H1 (cell line): ENCODE results near the gene KIF3B. TPM values are rescaled to one million over a fixed set of nuclear protein-coding genes. Genes with fewer than 3 reads are reported as not detected.

Experiments used
- CTCF ChIA-PET: fragments of 300-600 bp; sonication (Branson Sonifier 250); formaldehyde crosslinking; loops from one replicate; lab custom pipeline; 2021; ENCODE audit not compliant: partially characterized antibody; lab: Charles Lee
- POLR2A ChIA-PET: fragments of 300-600 bp; sonication (Branson Sonifier 250); formaldehyde crosslinking; loops from one replicate; lab custom pipeline; 2021; ENCODE audit warnings: inconsistent platforms; ENCODE audit not compliant: partially characterized antibody; lab: Charles Lee
- DNase-seq, 2 experiments: peaks; one replicate each; pipeline versions ENCODE4 v3.0.0 to v3.0.0-alpha.2; 2010 to 2022; ENCODE audit warnings: low spot score in 2 of 2, low read depth in 1 of 2, mixed read lengths in 1 of 2
- FAIRE-seq: peaks from 2 replicates; lab custom pipeline; 2011; peaks lifted over from hg19 to GRCh38; lab: Jason Lieb, UNC
- H2AFZ ChIP-seq: 2 replicates; pipeline ENCODE4 v1.8.1; 2012; ENCODE audit warnings: low read length, inconsistent platforms
- H2AK5ac ChIP-seq: 2 replicates; pipeline ENCODE4 v1.6.1; 2013; ENCODE audit warnings: low read depth, low read length
- H2BK120ac ChIP-seq: replicated peaks from 2 replicates; pipeline ENCODE3; 2013; ENCODE audit warnings: low read depth, low read length, inconsistent platforms
- H2BK12ac ChIP-seq: 2 replicates; pipeline ENCODE4 v1.6.1; 2013; ENCODE audit warnings: low read depth, low read length
- H2BK15ac ChIP-seq: 2 replicates; pipeline ENCODE4 v1.6.1; 2013; ENCODE audit warnings: low read length
- H2BK20ac ChIP-seq: 2 replicates; pipeline ENCODE4 v1.6.1; 2013; ENCODE audit warnings: low read length
- H2BK5ac ChIP-seq: 2 replicates; pipeline ENCODE4 v1.6.1; 2013; ENCODE audit warnings: low read depth, low read length
- H3K14ac ChIP-seq: 2 replicates; pipeline ENCODE4 v1.6.1; 2013; ENCODE audit warnings: inconsistent platforms; ENCODE audit not compliant: insufficient read length
- H3K18ac ChIP-seq: 2 replicates; pipeline ENCODE4 v1.6.1; 2013; ENCODE audit warnings: low read length; ENCODE audit errors: extremely low read depth
- H3K23ac ChIP-seq: 2 replicates; pipeline ENCODE4 v1.6.1; 2013; ENCODE audit warnings: inconsistent platforms; ENCODE audit not compliant: insufficient read length
- H3K23me2 ChIP-seq: 2 replicates; pipeline ENCODE4 v1.6.1; 2013; ENCODE audit warnings: low read depth, low read length
- H3K27ac ChIP-seq: 2 replicates; pipeline ENCODE4 v1.6.1; 2011; ENCODE audit warnings: low read depth, low read length, inconsistent platforms
- H3K27me3 ChIP-seq, 4 experiments: replicated peaks in 1 of 4; 1 replicate in 1 of 4; 2 replicates in 3 of 4; pipeline versions ENCODE4 v1.6.1 to v1.8.1; 2011 to 2013; ENCODE audit warnings: low read length in 3 of 4, mild to moderate bottlenecking in 3 of 4, inconsistent platforms in 2 of 4, mixed read lengths in 2 of 4, moderate library complexity in 1 of 4; ENCODE audit not compliant: control insufficient read depth in 3 of 4, insufficient read depth in 3 of 4; ENCODE audit errors: extremely low read depth in 1 of 4
- H3K36me3 ChIP-seq, 4 experiments: 2 replicates each; pipeline versions ENCODE4 v1.6.1 to v1.8.1; 2011 to 2013; ENCODE audit warnings: mild to moderate bottlenecking in 4 of 4, low read length in 3 of 4, moderate library complexity in 2 of 4, control low read depth in 1 of 4, inconsistent platforms in 1 of 4; ENCODE audit not compliant: insufficient read depth in 4 of 4, control insufficient read depth in 2 of 4
- H3K4ac ChIP-seq: replicated peaks from 2 replicates; pipeline ENCODE3; 2013; ENCODE audit warnings: low read length, low read depth, mixed read lengths, inconsistent platforms; ENCODE audit not compliant: insufficient read length
- H3K4me1 ChIP-seq, 4 experiments: replicated peaks in 1 of 4; 1 replicate in 1 of 4; 2 replicates in 3 of 4; pipeline versions ENCODE4 v1.6.1 to v1.8.1; 2011 to 2013; ENCODE audit warnings: low read length in 3 of 4, inconsistent platforms in 2 of 4, mixed read lengths in 1 of 4; ENCODE audit not compliant: insufficient read depth in 4 of 4, control insufficient read depth in 3 of 4
- H3K4me2 ChIP-seq, 2 experiments: 2 replicates each; pipeline versions ENCODE4 v1.6.1 to v1.8.1; 2011 to 2013; ENCODE audit warnings: low read depth in 2 of 2, low read length in 2 of 2, control low read depth in 1 of 2, inconsistent platforms in 1 of 2, mild to moderate bottlenecking in 1 of 2; ENCODE audit not compliant: insufficient read depth in 1 of 2
- H3K4me3 ChIP-seq, 4 experiments: fragments of 200-600, 300-600 bp in 1 of 4; sonication (generic), shearing (Covaris generic), sonication (Bioruptor Twin) in 1 of 4; 2 replicates each; pipeline versions ENCODE4 v1.5.1 to v1.8.1; 2011 to 2016; ENCODE audit warnings: low read length in 4 of 4, low read depth in 3 of 4, control low read depth in 2 of 4, inconsistent platforms in 2 of 4, mild to moderate bottlenecking in 2 of 4, mixed read lengths in 1 of 4, moderate library complexity in 1 of 4; ENCODE audit not compliant: insufficient read depth in 2 of 4; ENCODE audit errors: extremely low read depth in 1 of 4
- H3K56ac ChIP-seq: replicated peaks from 2 replicates; pipeline ENCODE3; 2013; ENCODE audit warnings: low read depth, mild to moderate bottlenecking, mixed read lengths, low read length, inconsistent platforms; ENCODE audit not compliant: insufficient read length
- H3K79me1 ChIP-seq: 2 replicates; pipeline ENCODE4 v1.6.1; 2013; ENCODE audit warnings: low read depth, low read length, control low read depth
- H3K79me2 ChIP-seq, 2 experiments: 2 replicates each; pipeline versions ENCODE4 v1.6.1 to v1.8.1; 2012 to 2013; ENCODE audit warnings: low read length in 2 of 2, mild to moderate bottlenecking in 2 of 2, inconsistent platforms in 1 of 2; ENCODE audit not compliant: insufficient read depth in 2 of 2, control insufficient read depth in 1 of 2
- H3K9ac ChIP-seq, 4 experiments: replicated peaks in 1 of 4; 1 replicate in 1 of 4; 2 replicates in 3 of 4; pipeline versions ENCODE4 v1.6.1 to v1.8.1; 2011 to 2013; ENCODE audit warnings: low read depth in 3 of 4, low read length in 3 of 4, control low read depth in 2 of 4, mild to moderate bottlenecking in 2 of 4, moderate library complexity in 2 of 4, inconsistent platforms in 1 of 4; ENCODE audit errors: extremely low read depth in 1 of 4
- H3K9me3 ChIP-seq, 2 experiments: 2 replicates each; pipeline versions ENCODE4 v1.6.1 to v1.8.1; 2012 to 2013; ENCODE audit warnings: mild to moderate bottlenecking in 2 of 2, moderate library complexity in 2 of 2, control low read depth in 1 of 2, inconsistent platforms in 1 of 2, low read depth in 1 of 2, low read length in 1 of 2, mixed read lengths in 1 of 2; ENCODE audit not compliant: insufficient read depth in 2 of 2
- H4K20me1 ChIP-seq, 2 experiments: replicated peaks in 1 of 2; 2 replicates each; pipeline versions ENCODE3 to v1.8.1; 2011 to 2013; ENCODE audit warnings: inconsistent platforms in 2 of 2, low read length in 2 of 2, mild to moderate bottlenecking in 1 of 2; ENCODE audit not compliant: insufficient read depth in 2 of 2, control insufficient read depth in 1 of 2
- H4K5ac ChIP-seq: 2 replicates; pipeline ENCODE4 v1.6.1; 2013; ENCODE audit warnings: low read length, low read depth, mixed read lengths, inconsistent platforms; ENCODE audit not compliant: insufficient read length
- H4K8ac ChIP-seq: 2 replicates; pipeline ENCODE4 v1.8.0; 2013; ENCODE audit warnings: mild to moderate bottlenecking, moderate library complexity, low read length, inconsistent platforms; ENCODE audit not compliant: insufficient read depth; ENCODE audit errors: extremely low read depth
- H4K91ac ChIP-seq: replicated peaks from 2 replicates; pipeline ENCODE3; 2013; ENCODE audit warnings: low read length, mixed read lengths, inconsistent platforms; ENCODE audit not compliant: insufficient read length
- BRCA1 ChIP-seq: IDR thresholded peaks from 2 replicates; pipeline ENCODE4 v1.6.1; 2012; ENCODE audit warnings: low read depth, low read length, improper control_type of control experiment
- CEBPB ChIP-seq: IDR thresholded peaks from 2 replicates; pipeline ENCODE4 v1.6.1; 2012; ENCODE audit warnings: low read depth, low read length
- WGBS, 2 experiments: shearing (Covaris generic) in 1 of 2; methylation state at CpG; one replicate each; pipeline versions ENCODE4 v1.1.6 to v1.1.7; 2013 to 2015; ENCODE audit warnings: low lambda C conversion rate in 2 of 2, mixed read lengths in 2 of 2, inconsistent platforms in 1 of 2, low coverage in 1 of 2, missing lambda C conversion rate in 1 of 2; ENCODE audit not compliant: insufficient replicate concordance in 2 of 2, insufficient coverage in 1 of 2, insufficient read length in 1 of 2; ENCODE audit errors: extremely low coverage in 1 of 2, missing lambda C conversion rate in 1 of 2; 5-methylcytosine and 5-hydroxymethylcytosine counted together
- polyA plus RNA-seq, 7 experiments: library from polyadenylated mRNA; depleted of rRNA in 3 of 7; stranded (reverse) in 5 of 7; unstranded in 2 of 7; fragments of >200 nt in 5 of 7; fragments of 200-250 nt in 2 of 7; gene quantifications; 1 replicate in 5 of 7; 2 replicates in 1 of 7; 4 replicates in 1 of 7; pipeline versions ENCODE4 v1.2.1 to v1.2.3, GENCODE V29; 2011 to 2013; ENCODE audit warnings: missing spikeins in 2 of 7, mixed read lengths in 2 of 7
- total RNA-seq: library from RNA; stranded (reverse); fragmentation: NEBNext Ultra II Directional; extraction: Animal tissue kit (Norgen Biotek cat#: 25700); gene quantifications from 2 replicates; pipeline ENCODE4 v1.2.1, GENCODE V29; 2021
- TF ChIP-seq, protein P1 (sequence below), 3 experiments: IDR thresholded peaks; 1 replicate in 2 of 3; 2 replicates in 1 of 3; pipeline versions ENCODE4 v1.5.1 to v1.6.1; 2011; ENCODE audit warnings: low read length in 3 of 3, mild to moderate bottlenecking in 3 of 3, inconsistent platforms in 2 of 3, low read depth in 1 of 3, moderate library complexity in 1 of 3; ENCODE audit not compliant: insufficient read depth in 1 of 3; ENCODE audit errors: control extremely low read depth in 1 of 3
- TF ChIP-seq, protein P2 (sequence below): IDR thresholded peaks from 2 replicates; pipeline ENCODE4 v1.6.1; 2011; ENCODE audit warnings: low read length, improper control_type of control experiment

The KIF3B gene
- total and polyA plus RNA-seq, 2 of the 8 experiments (the other 6 are each of a cell fraction or from before 2014, with no cell fraction given), result 10.1 to 22.4 TPM

DNA sequence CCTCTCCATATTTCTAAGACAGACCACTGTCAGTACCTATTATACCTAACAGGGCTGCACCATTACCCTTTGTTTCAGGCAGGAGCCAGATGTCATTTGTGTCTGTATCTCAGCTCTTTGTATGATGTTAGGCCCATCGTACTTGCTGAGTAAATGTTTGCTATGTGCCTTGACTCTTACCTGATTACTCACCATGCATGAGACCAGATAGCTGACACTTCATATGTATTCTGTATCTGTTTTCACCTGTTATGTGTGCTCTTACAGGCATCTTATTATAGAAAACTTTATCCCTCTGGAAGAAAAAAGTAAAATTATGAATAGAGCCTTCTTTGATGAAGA is 49.0 kb downstream of the KIF3B start:
- H2AFZ ChIP-seq, result no peak overlapping the region
- no peaks in the 10 kb centered on the region for H3K79me2 ChIP-seq
- no peak overlapping the region for H3K56ac ChIP-seq
- H3K79me1 ChIP-seq, result no peaks in the 10 kb centered on the region
- H3K9me3 ChIP-seq, result no peaks in the 10 kb centered on the region
- no peak overlapping the region for H3K18ac ChIP-seq
- peaks cover 0 to 2% of the 10 kb centered on the region in 2 experiments for H4K20me1 ChIP-seq
- no peak overlapping the region for H2BK15ac ChIP-seq
- no peak overlapping the region for H3K9ac ChIP-seq
- no peak overlapping the region for H2BK20ac ChIP-seq
- DNase-seq, result no peak
- H3K27ac ChIP-seq, result no peak overlapping the region
- no peak overlapping the region for H2BK12ac ChIP-seq
- no peak overlapping the region for H2BK5ac ChIP-seq
- H3K36me3 ChIP-seq, result peaks cover 0 to 14% (median 2%) of the 10 kb centered on the region in 4 experiments; a peak in 4 of 8 replicates
- H2AK5ac ChIP-seq, result no peak overlapping the region
- FAIRE-seq, result no peak
- no peak overlapping the region for H2BK120ac ChIP-seq
- H3K23me2 ChIP-seq, result no peaks in the 10 kb centered on the region
- ChIA-PET POLR2A (interaction anchor here (2.0 kb wide), 1 partner anchor 9 kb away, joined by 6 read pairs; no protein-coding TSS in a partner anchor), CTCF (interaction anchor here (1.8 kb wide), 1 partner anchor 10 kb away, joined by 7 read pairs; no protein-coding TSS in a partner anchor)
- H3K27me3 ChIP-seq, result no peaks in the 10 kb centered on the region
- H4K5ac ChIP-seq, result no peak overlapping the region
- H3K4me2 ChIP-seq, result no peak overlapping the region
- 81% methylated on average over 1 of the region's 1 CpG; no CpG with 5 or more reads in 1 of the 2 experiments for WGBS, 2 experiments
- no peak for TF ChIP-seq BRCA1
- TF ChIP-seq, protein P1, sequence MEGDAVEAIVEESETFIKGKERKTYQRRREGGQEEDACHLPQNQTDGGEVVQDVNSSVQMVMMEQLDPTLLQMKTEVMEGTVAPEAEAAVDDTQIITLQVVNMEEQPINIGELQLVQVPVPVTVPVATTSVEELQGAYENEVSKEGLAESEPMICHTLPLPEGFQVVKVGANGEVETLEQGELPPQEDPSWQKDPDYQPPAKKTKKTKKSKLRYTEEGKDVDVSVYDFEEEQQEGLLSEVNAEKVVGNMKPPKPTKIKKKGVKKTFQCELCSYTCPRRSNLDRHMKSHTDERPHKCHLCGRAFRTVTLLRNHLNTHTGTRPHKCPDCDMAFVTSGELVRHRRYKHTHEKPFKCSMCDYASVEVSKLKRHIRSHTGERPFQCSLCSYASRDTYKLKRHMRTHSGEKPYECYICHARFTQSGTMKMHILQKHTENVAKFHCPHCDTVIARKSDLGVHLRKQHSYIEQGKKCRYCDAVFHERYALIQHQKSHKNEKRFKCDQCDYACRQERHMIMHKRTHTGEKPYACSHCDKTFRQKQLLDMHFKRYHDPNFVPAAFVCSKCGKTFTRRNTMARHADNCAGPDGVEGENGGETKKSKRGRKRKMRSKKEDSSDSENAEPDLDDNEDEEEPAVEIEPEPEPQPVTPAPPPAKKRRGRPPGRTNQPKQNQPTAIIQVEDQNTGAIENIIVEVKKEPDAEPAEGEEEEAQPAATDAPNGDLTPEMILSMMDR (IDR thresholded peaks at IDR 0.05; ENCODE audit: control extremely low read depth in 1 of 3, insufficient read depth in 1 of 3, low read depth in 1 of 3, low read length in 3 of 3), result no peak
- TF ChIP-seq, protein P2, sequence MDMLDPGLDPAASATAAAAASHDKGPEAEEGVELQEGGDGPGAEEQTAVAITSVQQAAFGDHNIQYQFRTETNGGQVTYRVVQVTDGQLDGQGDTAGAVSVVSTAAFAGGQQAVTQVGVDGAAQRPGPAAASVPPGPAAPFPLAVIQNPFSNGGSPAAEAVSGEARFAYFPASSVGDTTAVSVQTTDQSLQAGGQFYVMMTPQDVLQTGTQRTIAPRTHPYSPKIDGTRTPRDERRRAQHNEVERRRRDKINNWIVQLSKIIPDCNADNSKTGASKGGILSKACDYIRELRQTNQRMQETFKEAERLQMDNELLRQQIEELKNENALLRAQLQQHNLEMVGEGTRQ, result no peak
- no peak for TF ChIP-seq CEBPB
- TF ChIP-seq, all 59 proteins: peak for 0
- H3K23ac ChIP-seq, result no peak overlapping the region
- H3K4me3 ChIP-seq, result no peak overlapping the region
- H4K91ac ChIP-seq, result no peak overlapping the region
- H4K8ac ChIP-seq, result no peak overlapping the region
- no peak overlapping the region for H3K14ac ChIP-seq
- H3K4ac ChIP-seq, result no peak overlapping the region
- H3K4me1 ChIP-seq, result no peaks in the 10 kb centered on the region
